HEK293 (cell line): Measurements from ENCODE around the gene MXD4.

Experiments
- OVOL3 ChIP-seq: fragments of 450-650 bp; formaldehyde crosslinking; IDR thresholded peaks from 2 replicates; pipeline ENCODE4 v1.5.1; 2016; ENCODE audit warnings: missing biosample characterization, missing genetic modification characterization
- ZBTB7A ChIP-seq: fragments of 450-650 bp; formaldehyde crosslinking; IDR thresholded peaks from 2 replicates; pipeline ENCODE4 v1.5.1; 2016; ENCODE audit warnings: low read depth, missing biosample characterization, missing genetic modification characterization
- ZNF174 ChIP-seq: fragments of 450-650 bp; formaldehyde crosslinking; IDR thresholded peaks from 2 replicates; pipeline ENCODE4 v1.5.0; 2017; ENCODE audit warnings: missing biosample characterization, mild to moderate bottlenecking, missing genetic modification characterization
- ZNF23 ChIP-seq: fragments of 450-650 bp; formaldehyde crosslinking; IDR thresholded peaks from 2 replicates; pipeline ENCODE4 v1.5.1; 2016; ENCODE audit warnings: missing biosample characterization, missing genetic modification characterization, borderline replicate concordance
- ZNF292 ChIP-seq: fragments of 450-650 bp; formaldehyde crosslinking; IDR thresholded peaks from 2 replicates; pipeline ENCODE4 v1.5.1; 2016; ENCODE audit warnings: low read depth, missing biosample characterization, missing genetic modification characterization, borderline replicate concordance
- ZNF549 ChIP-seq: fragments of 450-650 bp; IDR thresholded peaks from 2 replicates; pipeline ENCODE4 v1.5.1; 2018; ENCODE audit warnings: missing biosample characterization, missing genetic modification characterization, mild to moderate bottlenecking, inconsistent platforms, moderate library complexity
- ZNF76 ChIP-seq: fragments of 450-650 bp; formaldehyde crosslinking; IDR thresholded peaks from 2 replicates; pipeline ENCODE4; 2016; ENCODE audit warnings: low read depth, missing biosample characterization, missing genetic modification characterization, borderline replicate concordance
- TF ChIP-seq, protein P1 (sequence below): fragments of 450-650 bp; formaldehyde crosslinking; IDR thresholded peaks from 2 replicates; pipeline ENCODE4 v1.5.1; 2016; ENCODE audit warnings: missing biosample characterization, missing genetic modification characterization
- TF ChIP-seq, protein P2 (sequence below): fragments of 450-650 bp; formaldehyde crosslinking; IDR thresholded peaks from 2 replicates; pipeline ENCODE4 v1.5.1; 2017; ENCODE audit warnings: missing biosample characterization, mild to moderate bottlenecking, missing genetic modification characterization, moderate library complexity
- TF ChIP-seq, protein P3 (sequence below): fragments of 450-650 bp; formaldehyde crosslinking; IDR thresholded peaks from 2 replicates; pipeline ENCODE4 v1.5.1; 2016; ENCODE audit warnings: missing biosample characterization, missing genetic modification characterization
- TF ChIP-seq, protein P4 (sequence below): fragments of 450-650 bp; formaldehyde crosslinking; IDR thresholded peaks from 2 replicates; pipeline ENCODE4 v1.5.1; 2016; ENCODE audit warnings: missing biosample characterization, missing genetic modification characterization, borderline replicate concordance

DNA sequence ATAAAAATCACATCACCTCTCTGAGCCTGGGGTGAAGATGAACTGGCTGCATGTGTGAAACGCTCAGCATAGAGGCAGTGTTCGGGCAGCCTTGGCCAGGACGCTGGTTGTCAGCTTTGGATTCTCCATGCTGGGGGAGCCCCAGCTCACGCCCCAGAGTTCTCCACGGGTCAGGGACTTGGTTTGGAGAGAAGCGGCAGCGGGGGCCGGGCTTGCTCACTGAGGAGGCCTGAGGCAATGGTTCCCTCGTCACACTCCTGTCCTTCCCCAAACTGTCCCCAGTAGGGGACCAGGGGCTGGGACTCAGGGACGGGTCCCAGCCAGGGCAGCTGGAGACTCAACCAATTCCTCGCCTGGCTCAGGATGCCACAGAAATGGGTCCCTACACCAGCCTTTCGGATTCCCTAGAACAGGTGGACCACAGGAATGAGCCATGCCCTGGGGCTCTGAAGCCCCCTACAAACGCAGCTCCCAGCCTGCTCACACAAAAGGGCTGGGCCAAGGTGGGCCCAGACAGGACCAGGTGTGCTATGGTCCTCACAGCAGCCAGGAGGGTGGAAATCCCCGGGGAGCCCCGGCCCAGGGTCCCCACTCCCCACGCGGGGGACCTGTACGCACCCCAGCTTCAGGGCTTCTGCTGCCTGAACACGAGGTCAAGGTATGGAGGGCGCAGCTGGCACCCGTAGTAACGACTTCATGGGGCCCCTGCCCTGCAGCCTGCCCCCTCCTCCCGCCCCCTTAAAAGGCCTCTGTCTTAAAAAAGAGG lies 1.4 kb downstream of the MXD4 start:
- TF ChIP-seq, protein P1, sequence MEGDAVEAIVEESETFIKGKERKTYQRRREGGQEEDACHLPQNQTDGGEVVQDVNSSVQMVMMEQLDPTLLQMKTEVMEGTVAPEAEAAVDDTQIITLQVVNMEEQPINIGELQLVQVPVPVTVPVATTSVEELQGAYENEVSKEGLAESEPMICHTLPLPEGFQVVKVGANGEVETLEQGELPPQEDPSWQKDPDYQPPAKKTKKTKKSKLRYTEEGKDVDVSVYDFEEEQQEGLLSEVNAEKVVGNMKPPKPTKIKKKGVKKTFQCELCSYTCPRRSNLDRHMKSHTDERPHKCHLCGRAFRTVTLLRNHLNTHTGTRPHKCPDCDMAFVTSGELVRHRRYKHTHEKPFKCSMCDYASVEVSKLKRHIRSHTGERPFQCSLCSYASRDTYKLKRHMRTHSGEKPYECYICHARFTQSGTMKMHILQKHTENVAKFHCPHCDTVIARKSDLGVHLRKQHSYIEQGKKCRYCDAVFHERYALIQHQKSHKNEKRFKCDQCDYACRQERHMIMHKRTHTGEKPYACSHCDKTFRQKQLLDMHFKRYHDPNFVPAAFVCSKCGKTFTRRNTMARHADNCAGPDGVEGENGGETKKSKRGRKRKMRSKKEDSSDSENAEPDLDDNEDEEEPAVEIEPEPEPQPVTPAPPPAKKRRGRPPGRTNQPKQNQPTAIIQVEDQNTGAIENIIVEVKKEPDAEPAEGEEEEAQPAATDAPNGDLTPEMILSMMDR = no peak
- TF ChIP-seq ZNF292 (tag by site-specific recombination) = no peak
- TF ChIP-seq ZNF76 (tag by site-specific recombination) = no peak
- no peak for TF ChIP-seq ZBTB7A (tag by site-specific recombination)
- no peak for TF ChIP-seq OVOL3 (tag by site-specific recombination)
- TF ChIP-seq, protein P2, sequence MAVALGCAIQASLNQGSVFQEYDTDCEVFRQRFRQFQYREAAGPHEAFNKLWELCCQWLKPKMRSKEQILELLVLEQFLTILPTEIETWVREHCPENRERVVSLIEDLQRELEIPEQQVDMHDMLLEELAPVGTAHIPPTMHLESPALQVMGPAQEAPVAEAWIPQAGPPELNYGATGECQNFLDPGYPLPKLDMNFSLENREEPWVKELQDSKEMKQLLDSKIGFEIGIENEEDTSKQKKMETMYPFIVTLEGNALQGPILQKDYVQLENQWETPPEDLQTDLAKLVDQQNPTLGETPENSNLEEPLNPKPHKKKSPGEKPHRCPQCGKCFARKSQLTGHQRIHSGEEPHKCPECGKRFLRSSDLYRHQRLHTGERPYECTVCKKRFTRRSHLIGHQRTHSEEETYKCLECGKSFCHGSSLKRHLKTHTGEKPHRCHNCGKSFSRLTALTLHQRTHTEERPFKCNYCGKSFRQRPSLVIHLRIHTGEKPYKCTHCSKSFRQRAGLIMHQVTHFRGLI = no peak
- TF ChIP-seq, protein P3, sequence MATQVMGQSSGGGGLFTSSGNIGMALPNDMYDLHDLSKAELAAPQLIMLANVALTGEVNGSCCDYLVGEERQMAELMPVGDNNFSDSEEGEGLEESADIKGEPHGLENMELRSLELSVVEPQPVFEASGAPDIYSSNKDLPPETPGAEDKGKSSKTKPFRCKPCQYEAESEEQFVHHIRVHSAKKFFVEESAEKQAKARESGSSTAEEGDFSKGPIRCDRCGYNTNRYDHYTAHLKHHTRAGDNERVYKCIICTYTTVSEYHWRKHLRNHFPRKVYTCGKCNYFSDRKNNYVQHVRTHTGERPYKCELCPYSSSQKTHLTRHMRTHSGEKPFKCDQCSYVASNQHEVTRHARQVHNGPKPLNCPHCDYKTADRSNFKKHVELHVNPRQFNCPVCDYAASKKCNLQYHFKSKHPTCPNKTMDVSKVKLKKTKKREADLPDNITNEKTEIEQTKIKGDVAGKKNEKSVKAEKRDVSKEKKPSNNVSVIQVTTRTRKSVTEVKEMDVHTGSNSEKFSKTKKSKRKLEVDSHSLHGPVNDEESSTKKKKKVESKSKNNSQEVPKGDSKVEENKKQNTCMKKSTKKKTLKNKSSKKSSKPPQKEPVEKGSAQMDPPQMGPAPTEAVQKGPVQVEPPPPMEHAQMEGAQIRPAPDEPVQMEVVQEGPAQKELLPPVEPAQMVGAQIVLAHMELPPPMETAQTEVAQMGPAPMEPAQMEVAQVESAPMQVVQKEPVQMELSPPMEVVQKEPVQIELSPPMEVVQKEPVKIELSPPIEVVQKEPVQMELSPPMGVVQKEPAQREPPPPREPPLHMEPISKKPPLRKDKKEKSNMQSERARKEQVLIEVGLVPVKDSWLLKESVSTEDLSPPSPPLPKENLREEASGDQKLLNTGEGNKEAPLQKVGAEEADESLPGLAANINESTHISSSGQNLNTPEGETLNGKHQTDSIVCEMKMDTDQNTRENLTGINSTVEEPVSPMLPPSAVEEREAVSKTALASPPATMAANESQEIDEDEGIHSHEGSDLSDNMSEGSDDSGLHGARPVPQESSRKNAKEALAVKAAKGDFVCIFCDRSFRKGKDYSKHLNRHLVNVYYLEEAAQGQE (tag by site-specific recombination) = no peak
- TF ChIP-seq ZNF174 (tag by site-specific recombination) = no peak
- no peak for TF ChIP-seq ZNF549 (tag by site-specific recombination)
- TF ChIP-seq, protein P4, sequence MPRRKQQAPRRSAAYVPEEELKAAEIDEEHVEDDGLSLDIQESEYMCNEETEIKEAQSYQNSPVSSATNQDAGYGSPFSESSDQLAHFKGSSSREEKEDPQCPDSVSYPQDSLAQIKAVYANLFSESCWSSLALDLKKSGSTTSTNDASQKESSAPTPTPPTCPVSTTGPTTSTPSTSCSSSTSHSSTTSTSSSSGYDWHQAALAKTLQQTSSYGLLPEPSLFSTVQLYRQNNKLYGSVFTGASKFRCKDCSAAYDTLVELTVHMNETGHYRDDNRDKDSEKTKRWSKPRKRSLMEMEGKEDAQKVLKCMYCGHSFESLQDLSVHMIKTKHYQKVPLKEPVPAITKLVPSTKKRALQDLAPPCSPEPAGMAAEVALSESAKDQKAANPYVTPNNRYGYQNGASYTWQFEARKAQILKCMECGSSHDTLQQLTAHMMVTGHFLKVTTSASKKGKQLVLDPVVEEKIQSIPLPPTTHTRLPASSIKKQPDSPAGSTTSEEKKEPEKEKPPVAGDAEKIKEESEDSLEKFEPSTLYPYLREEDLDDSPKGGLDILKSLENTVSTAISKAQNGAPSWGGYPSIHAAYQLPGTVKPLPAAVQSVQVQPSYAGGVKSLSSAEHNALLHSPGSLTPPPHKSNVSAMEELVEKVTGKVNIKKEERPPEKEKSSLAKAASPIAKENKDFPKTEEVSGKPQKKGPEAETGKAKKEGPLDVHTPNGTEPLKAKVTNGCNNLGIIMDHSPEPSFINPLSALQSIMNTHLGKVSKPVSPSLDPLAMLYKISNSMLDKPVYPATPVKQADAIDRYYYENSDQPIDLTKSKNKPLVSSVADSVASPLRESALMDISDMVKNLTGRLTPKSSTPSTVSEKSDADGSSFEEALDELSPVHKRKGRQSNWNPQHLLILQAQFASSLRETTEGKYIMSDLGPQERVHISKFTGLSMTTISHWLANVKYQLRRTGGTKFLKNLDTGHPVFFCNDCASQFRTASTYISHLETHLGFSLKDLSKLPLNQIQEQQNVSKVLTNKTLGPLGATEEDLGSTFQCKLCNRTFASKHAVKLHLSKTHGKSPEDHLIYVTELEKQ = no peak
- TF ChIP-seq ZNF23 (tag by site-specific recombination) = no peak
